Measurements from ENCODE around the gene NACA.

The NACA gene

DNA sequence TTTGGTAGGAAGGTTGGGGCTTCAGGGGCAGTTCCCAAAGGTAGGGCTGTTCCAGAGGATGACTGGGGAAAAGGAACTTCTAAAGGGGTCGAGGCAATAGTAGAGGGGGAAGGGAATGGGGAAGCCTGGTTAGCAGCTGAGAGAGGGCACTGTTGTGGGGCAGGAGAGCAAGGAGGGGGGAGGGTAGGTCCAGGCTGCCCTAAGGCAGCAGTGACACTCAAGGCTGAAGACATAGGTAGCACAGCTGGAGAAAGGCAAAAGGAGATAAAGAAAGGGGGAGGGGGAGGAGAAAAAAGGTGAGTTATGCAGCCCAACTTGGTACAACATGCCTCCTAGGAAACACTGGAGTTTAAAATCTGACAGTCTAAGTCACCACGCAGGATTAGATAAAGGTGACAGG, 3.9 kb downstream of the NACA start:
- DNase-seq: no peak
- H3K4me1 ChIP-seq: peaks cover 5% of the 10 kb centered on the region

GRCh38 chr12:56720731-56721151, 4.4 kb downstream of the NACA start:
- H3K36me3 ChIP-seq: peaks cover 78% of the 10 kb centered on the region
- no peak overlapping the region for H3K4me3 ChIP-seq (ENCODE audit: low read depth, low read length)
- TF ChIP-seq, protein P1, sequence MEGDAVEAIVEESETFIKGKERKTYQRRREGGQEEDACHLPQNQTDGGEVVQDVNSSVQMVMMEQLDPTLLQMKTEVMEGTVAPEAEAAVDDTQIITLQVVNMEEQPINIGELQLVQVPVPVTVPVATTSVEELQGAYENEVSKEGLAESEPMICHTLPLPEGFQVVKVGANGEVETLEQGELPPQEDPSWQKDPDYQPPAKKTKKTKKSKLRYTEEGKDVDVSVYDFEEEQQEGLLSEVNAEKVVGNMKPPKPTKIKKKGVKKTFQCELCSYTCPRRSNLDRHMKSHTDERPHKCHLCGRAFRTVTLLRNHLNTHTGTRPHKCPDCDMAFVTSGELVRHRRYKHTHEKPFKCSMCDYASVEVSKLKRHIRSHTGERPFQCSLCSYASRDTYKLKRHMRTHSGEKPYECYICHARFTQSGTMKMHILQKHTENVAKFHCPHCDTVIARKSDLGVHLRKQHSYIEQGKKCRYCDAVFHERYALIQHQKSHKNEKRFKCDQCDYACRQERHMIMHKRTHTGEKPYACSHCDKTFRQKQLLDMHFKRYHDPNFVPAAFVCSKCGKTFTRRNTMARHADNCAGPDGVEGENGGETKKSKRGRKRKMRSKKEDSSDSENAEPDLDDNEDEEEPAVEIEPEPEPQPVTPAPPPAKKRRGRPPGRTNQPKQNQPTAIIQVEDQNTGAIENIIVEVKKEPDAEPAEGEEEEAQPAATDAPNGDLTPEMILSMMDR (IDR thresholded peaks at IDR 0.05; ENCODE audit: low read depth, low read length): no peak
- no peaks in the 10 kb centered on the region for H3K9me3 ChIP-seq
- peaks cover 5% of the 10 kb centered on the region for H3K4me1 ChIP-seq
- DNase-seq: no peak
- no peaks in the 10 kb centered on the region for H3K27me3 ChIP-seq

More for the DNA sequence above, 3.9 kb downstream of the NACA start:
- Histone ChIP-seq H3K36me3 (peaks cover 73% of the 10 kb centered on the region), H3K4me3 (ENCODE audit: low read depth, low read length) (peak overlapping the region; percentile 21; the same call in 1 of the 2 replicates), H3K27me3 (no peaks in the 10 kb centered on the region), H3K9me3 (no peaks in the 10 kb centered on the region)
- TF ChIP-seq, protein P1 (IDR thresholded peaks at IDR 0.05; ENCODE audit: low read depth, low read length): no peak

DNA sequence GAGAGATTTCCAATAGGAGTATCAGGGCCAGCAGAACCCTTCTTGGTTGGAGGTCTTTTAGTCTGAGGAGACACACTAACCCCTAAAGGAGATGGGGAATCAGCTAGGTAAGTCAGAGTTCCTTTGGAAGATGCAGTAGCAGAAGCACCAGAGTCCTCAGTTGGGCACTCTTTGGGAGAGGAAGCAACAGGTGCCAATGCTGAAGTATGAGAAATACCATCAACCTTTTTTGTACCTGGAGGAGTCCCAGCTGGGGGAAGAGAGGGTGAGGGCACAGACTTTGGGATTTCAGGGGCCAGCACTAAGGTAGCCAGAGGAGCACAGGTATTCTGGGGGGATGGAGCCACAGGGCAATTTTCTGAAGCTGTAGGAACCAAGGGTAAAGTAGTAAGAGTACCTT, 6.0 kb downstream of the NACA start:
- no peak overlapping the region for H3K4me3 ChIP-seq (ENCODE audit: low read depth, low read length)

GRCh38 chr12:56718636-56719035, 6.5 kb downstream of the NACA start:
- Histone ChIP-seq H3K4me1 (peaks cover 5% of the 10 kb centered on the region), H3K9me3 (no peaks in the 10 kb centered on the region), H3K4me3 (ENCODE audit: low read depth, low read length) (no peak overlapping the region), H3K36me3 (peaks cover 85% of the 10 kb centered on the region), H3K27me3 (no peaks in the 10 kb centered on the region)
- TF ChIP-seq, protein P1 (IDR thresholded peaks at IDR 0.05; ENCODE audit: low read depth, low read length): no peak
- DNase-seq: no peak

More for the DNA sequence above, 6.0 kb downstream of the NACA start:
- peaks cover 85% of the 10 kb centered on the region for H3K36me3 ChIP-seq
- DNase-seq: no peak
- no peaks in the 10 kb centered on the region for H3K9me3 ChIP-seq
- H3K27me3 ChIP-seq: no peaks in the 10 kb centered on the region
- TF ChIP-seq, protein P1 (IDR thresholded peaks at IDR 0.05; ENCODE audit: low read depth, low read length): no peak
- peaks cover 5% of the 10 kb centered on the region for H3K4me1 ChIP-seq

DNA sequence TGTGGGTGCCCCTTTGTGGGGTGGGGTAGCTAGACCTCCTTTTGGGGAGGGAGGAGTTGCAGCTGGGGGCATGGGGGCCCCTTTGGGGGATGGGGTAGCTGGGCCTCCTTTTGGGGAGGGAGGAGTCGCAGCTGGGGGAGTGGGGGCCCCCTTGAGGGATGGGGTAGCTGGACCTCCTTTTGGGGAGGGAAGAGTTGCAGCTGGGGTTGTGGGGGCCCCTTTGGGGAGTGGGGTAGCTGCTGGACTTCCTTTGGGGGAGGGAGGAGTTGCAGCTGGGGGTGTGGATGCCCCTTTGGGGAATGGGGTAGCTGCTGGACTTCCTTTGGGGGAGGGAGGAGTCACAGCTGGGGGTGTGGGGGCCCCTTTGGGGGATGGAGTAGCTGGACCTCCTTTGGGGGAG, 7.0 kb downstream of the NACA start:
- Histone ChIP-seq H3K4me1 (peaks cover 5% of the 10 kb centered on the region), H3K36me3 (peaks cover 85% of the 10 kb centered on the region), H3K9me3 (no peaks in the 10 kb centered on the region), H3K4me3 (ENCODE audit: low read depth, low read length) (no peak overlapping the region), H3K27me3 (no peaks in the 10 kb centered on the region)
- DNase-seq: no peak
- TF ChIP-seq, protein P1 (IDR thresholded peaks at IDR 0.05; ENCODE audit: low read depth, low read length): no peak

- no peaks in the 10 kb centered on the region for H3K9me3 ChIP-seq
- no peak for DNase-seq
- no peaks in the 10 kb centered on the region for H3K27me3 ChIP-seq
- TF ChIP-seq, protein P1 (IDR thresholded peaks at IDR 0.05; ENCODE audit: low read depth, low read length): no peak
- H3K36me3 ChIP-seq: peaks cover 85% of the 10 kb centered on the region
- no peak overlapping the region for H3K4me3 ChIP-seq (ENCODE audit: low read depth, low read length)
- H3K4me1 ChIP-seq: peaks cover 5% of the 10 kb centered on the region
Measured at GRCh38 chr12:56716933-56717880, 7.9 kb downstream of the NACA start.
